H1 (cell line): ENCODE results near the gene MT1H. TPM values are rescaled to one million over a fixed set of nuclear protein-coding genes. Genes with fewer than 3 reads are reported as not detected.

Experiments
- CTCF ChIA-PET: fragments of 300-600 bp; sonication (Branson Sonifier 250); formaldehyde crosslinking; loops from one replicate; lab custom pipeline; 2021; ENCODE audit not compliant: partially characterized antibody; lab: Charles Lee
- POLR2A ChIA-PET: fragments of 300-600 bp; sonication (Branson Sonifier 250); formaldehyde crosslinking; loops from one replicate; lab custom pipeline; 2021; ENCODE audit warnings: inconsistent platforms; ENCODE audit not compliant: partially characterized antibody; lab: Charles Lee
- DNase-seq, 2 experiments: peaks; one replicate each; pipeline versions ENCODE4 v3.0.0 to v3.0.0-alpha.2; 2010 to 2022; ENCODE audit warnings: low spot score in 2 of 2, low read depth in 1 of 2, mixed read lengths in 1 of 2
- FAIRE-seq: peaks from 2 replicates; lab custom pipeline; 2011; peaks lifted over from hg19 to GRCh38; lab: Jason Lieb, UNC
- H2AFZ ChIP-seq: 2 replicates; pipeline ENCODE4 v1.8.1; 2012; ENCODE audit warnings: low read length, inconsistent platforms
- H2AK5ac ChIP-seq: 2 replicates; pipeline ENCODE4 v1.6.1; 2013; ENCODE audit warnings: low read depth, low read length
- H2BK120ac ChIP-seq: replicated peaks from 2 replicates; pipeline ENCODE3; 2013; ENCODE audit warnings: low read depth, low read length, inconsistent platforms
- H2BK12ac ChIP-seq: 2 replicates; pipeline ENCODE4 v1.6.1; 2013; ENCODE audit warnings: low read depth, low read length
- H2BK15ac ChIP-seq: 2 replicates; pipeline ENCODE4 v1.6.1; 2013; ENCODE audit warnings: low read length
- H2BK20ac ChIP-seq: 2 replicates; pipeline ENCODE4 v1.6.1; 2013; ENCODE audit warnings: low read length
- H2BK5ac ChIP-seq: 2 replicates; pipeline ENCODE4 v1.6.1; 2013; ENCODE audit warnings: low read depth, low read length
- H3K14ac ChIP-seq: 2 replicates; pipeline ENCODE4 v1.6.1; 2013; ENCODE audit warnings: inconsistent platforms; ENCODE audit not compliant: insufficient read length
- H3K18ac ChIP-seq: 2 replicates; pipeline ENCODE4 v1.6.1; 2013; ENCODE audit warnings: low read length; ENCODE audit errors: extremely low read depth
- H3K23ac ChIP-seq: 2 replicates; pipeline ENCODE4 v1.6.1; 2013; ENCODE audit warnings: inconsistent platforms; ENCODE audit not compliant: insufficient read length
- H3K23me2 ChIP-seq: 2 replicates; pipeline ENCODE4 v1.6.1; 2013; ENCODE audit warnings: low read depth, low read length
- H3K27ac ChIP-seq: 2 replicates; pipeline ENCODE4 v1.6.1; 2011; ENCODE audit warnings: low read depth, low read length, inconsistent platforms
- H3K27me3 ChIP-seq, 4 experiments: replicated peaks in 1 of 4; 1 replicate in 1 of 4; 2 replicates in 3 of 4; pipeline versions ENCODE4 v1.6.1 to v1.8.1; 2011 to 2013; ENCODE audit warnings: low read length in 3 of 4, mild to moderate bottlenecking in 3 of 4, inconsistent platforms in 2 of 4, mixed read lengths in 2 of 4, moderate library complexity in 1 of 4; ENCODE audit not compliant: control insufficient read depth in 3 of 4, insufficient read depth in 3 of 4; ENCODE audit errors: extremely low read depth in 1 of 4
- H3K36me3 ChIP-seq, 4 experiments: 2 replicates each; pipeline versions ENCODE4 v1.6.1 to v1.8.1; 2011 to 2013; ENCODE audit warnings: mild to moderate bottlenecking in 4 of 4, low read length in 3 of 4, moderate library complexity in 2 of 4, control low read depth in 1 of 4, inconsistent platforms in 1 of 4; ENCODE audit not compliant: insufficient read depth in 4 of 4, control insufficient read depth in 2 of 4
- H3K4ac ChIP-seq: replicated peaks from 2 replicates; pipeline ENCODE3; 2013; ENCODE audit warnings: low read length, low read depth, mixed read lengths, inconsistent platforms; ENCODE audit not compliant: insufficient read length
- H3K4me1 ChIP-seq, 4 experiments: replicated peaks in 1 of 4; 1 replicate in 1 of 4; 2 replicates in 3 of 4; pipeline versions ENCODE4 v1.6.1 to v1.8.1; 2011 to 2013; ENCODE audit warnings: low read length in 3 of 4, inconsistent platforms in 2 of 4, mixed read lengths in 1 of 4; ENCODE audit not compliant: insufficient read depth in 4 of 4, control insufficient read depth in 3 of 4
- H3K4me2 ChIP-seq, 2 experiments: 2 replicates each; pipeline versions ENCODE4 v1.6.1 to v1.8.1; 2011 to 2013; ENCODE audit warnings: low read depth in 2 of 2, low read length in 2 of 2, control low read depth in 1 of 2, inconsistent platforms in 1 of 2, mild to moderate bottlenecking in 1 of 2; ENCODE audit not compliant: insufficient read depth in 1 of 2
- H3K4me3 ChIP-seq, 4 experiments: fragments of 200-600, 300-600 bp in 1 of 4; sonication (generic), shearing (Covaris generic), sonication (Bioruptor Twin) in 1 of 4; 2 replicates each; pipeline versions ENCODE4 v1.5.1 to v1.8.1; 2011 to 2016; ENCODE audit warnings: low read length in 4 of 4, low read depth in 3 of 4, control low read depth in 2 of 4, inconsistent platforms in 2 of 4, mild to moderate bottlenecking in 2 of 4, mixed read lengths in 1 of 4, moderate library complexity in 1 of 4; ENCODE audit not compliant: insufficient read depth in 2 of 4; ENCODE audit errors: extremely low read depth in 1 of 4
- H3K56ac ChIP-seq: replicated peaks from 2 replicates; pipeline ENCODE3; 2013; ENCODE audit warnings: low read depth, mild to moderate bottlenecking, mixed read lengths, low read length, inconsistent platforms; ENCODE audit not compliant: insufficient read length
- H3K79me1 ChIP-seq: 2 replicates; pipeline ENCODE4 v1.6.1; 2013; ENCODE audit warnings: low read depth, low read length, control low read depth
- H3K79me2 ChIP-seq, 2 experiments: 2 replicates each; pipeline versions ENCODE4 v1.6.1 to v1.8.1; 2012 to 2013; ENCODE audit warnings: low read length in 2 of 2, mild to moderate bottlenecking in 2 of 2, inconsistent platforms in 1 of 2; ENCODE audit not compliant: insufficient read depth in 2 of 2, control insufficient read depth in 1 of 2
- H3K9ac ChIP-seq, 4 experiments: replicated peaks in 1 of 4; 1 replicate in 1 of 4; 2 replicates in 3 of 4; pipeline versions ENCODE4 v1.6.1 to v1.8.1; 2011 to 2013; ENCODE audit warnings: low read depth in 3 of 4, low read length in 3 of 4, control low read depth in 2 of 4, mild to moderate bottlenecking in 2 of 4, moderate library complexity in 2 of 4, inconsistent platforms in 1 of 4; ENCODE audit errors: extremely low read depth in 1 of 4
- H3K9me3 ChIP-seq, 2 experiments: 2 replicates each; pipeline versions ENCODE4 v1.6.1 to v1.8.1; 2012 to 2013; ENCODE audit warnings: mild to moderate bottlenecking in 2 of 2, moderate library complexity in 2 of 2, control low read depth in 1 of 2, inconsistent platforms in 1 of 2, low read depth in 1 of 2, low read length in 1 of 2, mixed read lengths in 1 of 2; ENCODE audit not compliant: insufficient read depth in 2 of 2
- H4K20me1 ChIP-seq, 2 experiments: replicated peaks in 1 of 2; 2 replicates each; pipeline versions ENCODE3 to v1.8.1; 2011 to 2013; ENCODE audit warnings: inconsistent platforms in 2 of 2, low read length in 2 of 2, mild to moderate bottlenecking in 1 of 2; ENCODE audit not compliant: insufficient read depth in 2 of 2, control insufficient read depth in 1 of 2
- H4K5ac ChIP-seq: 2 replicates; pipeline ENCODE4 v1.6.1; 2013; ENCODE audit warnings: low read length, low read depth, mixed read lengths, inconsistent platforms; ENCODE audit not compliant: insufficient read length
- H4K8ac ChIP-seq: 2 replicates; pipeline ENCODE4 v1.8.0; 2013; ENCODE audit warnings: mild to moderate bottlenecking, moderate library complexity, low read length, inconsistent platforms; ENCODE audit not compliant: insufficient read depth; ENCODE audit errors: extremely low read depth
- H4K91ac ChIP-seq: replicated peaks from 2 replicates; pipeline ENCODE3; 2013; ENCODE audit warnings: low read length, mixed read lengths, inconsistent platforms; ENCODE audit not compliant: insufficient read length
- CHD1 ChIP-seq: IDR thresholded peaks from 2 replicates; pipeline ENCODE4 v1.6.1; 2012; ENCODE audit warnings: low read depth, low read length, improper control_type of control experiment
- EP300 ChIP-seq, 2 experiments: IDR thresholded peaks; 1 replicate in 1 of 2; 2 replicates in 1 of 2; pipeline ENCODE4 v1.6.1; 2011 to 2012; ENCODE audit warnings: low read depth in 2 of 2, low read length in 2 of 2, mild to moderate bottlenecking in 2 of 2, borderline replicate concordance in 1 of 2, inconsistent platforms in 1 of 2, moderate library complexity in 1 of 2
- JUN ChIP-seq: IDR thresholded peaks from 2 replicates; pipeline ENCODE4 v1.6.1; 2011; ENCODE audit warnings: low read depth, mild to moderate bottlenecking, improper control_type of control experiment, low read length
- RAD21 ChIP-seq, 2 experiments: IDR thresholded peaks in 1 of 2; conservative IDR thresholded peaks in 1 of 2; 2 replicates each; pipeline ENCODE4 v1.6.1; 2011; ENCODE audit warnings: low read depth in 2 of 2, low read length in 2 of 2, improper control_type of control experiment in 1 of 2, inconsistent platforms in 1 of 2, mild to moderate bottlenecking in 1 of 2, moderate library complexity in 1 of 2
- RFX5 ChIP-seq: IDR thresholded peaks from 2 replicates; pipeline ENCODE4 v1.6.1; 2011; ENCODE audit warnings: low read depth, low read length, improper control_type of control experiment, borderline replicate concordance
- TAF7 ChIP-seq: optimal IDR thresholded peaks from 2 replicates; pipeline ENCODE3; 2011; ENCODE audit warnings: low read depth, mild to moderate bottlenecking, inconsistent platforms, low read length, moderate library complexity, borderline replicate concordance
- WGBS, 2 experiments: shearing (Covaris generic) in 1 of 2; methylation state at CpG; one replicate each; pipeline versions ENCODE4 v1.1.6 to v1.1.7; 2013 to 2015; ENCODE audit warnings: low lambda C conversion rate in 2 of 2, mixed read lengths in 2 of 2, inconsistent platforms in 1 of 2, low coverage in 1 of 2, missing lambda C conversion rate in 1 of 2; ENCODE audit not compliant: insufficient replicate concordance in 2 of 2, insufficient coverage in 1 of 2, insufficient read length in 1 of 2; ENCODE audit errors: extremely low coverage in 1 of 2, missing lambda C conversion rate in 1 of 2; 5-methylcytosine and 5-hydroxymethylcytosine counted together
- polyA plus RNA-seq, 7 experiments: library from polyadenylated mRNA; depleted of rRNA in 3 of 7; stranded (reverse) in 5 of 7; unstranded in 2 of 7; fragments of >200 nt in 5 of 7; fragments of 200-250 nt in 2 of 7; gene quantifications; 1 replicate in 5 of 7; 2 replicates in 1 of 7; 4 replicates in 1 of 7; pipeline versions ENCODE4 v1.2.1 to v1.2.3, GENCODE V29; 2011 to 2013; ENCODE audit warnings: missing spikeins in 2 of 7, mixed read lengths in 2 of 7
- total RNA-seq: library from RNA; stranded (reverse); fragmentation: NEBNext Ultra II Directional; extraction: Animal tissue kit (Norgen Biotek cat#: 25700); gene quantifications from 2 replicates; pipeline ENCODE4 v1.2.1, GENCODE V29; 2021

MT1H gene
- total and polyA plus RNA-seq, 2 of the 8 experiments (the other 6 are each of a cell fraction or from before 2014, with no cell fraction given), result 11.9 to 95.7 TPM

GRCh38 chr16:56686758-56687157 is 17.1 kb downstream of the MT1H start:
- 87% methylated on average over 7 of the region's 7 CpGs; no CpG with 5 or more reads in 1 of the 2 experiments for WGBS, 2 experiments
- H3K18ac ChIP-seq, result no peak overlapping the region
- H4K20me1 ChIP-seq, result peaks cover 0 to under 1% of the 10 kb centered on the region in 2 experiments
- no peak overlapping the region for H2BK12ac ChIP-seq
- H2AFZ ChIP-seq, result no peak overlapping the region
- DNase-seq (no peak), FAIRE-seq (no peak)
- peaks cover 0 to 15% (median 8%) of the 10 kb centered on the region in 4 experiments; a peak in 6 of 7 replicates for H3K4me1 ChIP-seq
- no peak overlapping the region for H2BK5ac ChIP-seq
- peaks cover 0 to 3% (median 0%) of the 10 kb centered on the region in 4 experiments; a peak in 1 of 8 replicates for H3K36me3 ChIP-seq
- ChIA-PET CTCF (interaction anchor here (0.8 kb wide), 2 partner anchors 14 to 15 kb away, joined by 3 to 5 read pairs; no protein-coding TSS in a partner anchor), POLR2A (interaction anchor here (0.8 to 12.9 kb wide), 3 partner anchors 11 to 55 kb away, joined by 3 to 205 read pairs (median 5); partner anchors contain the start of genes MT1G and MT1H)
- no peak overlapping the region for H3K27ac ChIP-seq
- no peak overlapping the region for H4K5ac ChIP-seq
- H3K14ac ChIP-seq, result no peak overlapping the region
- H3K23me2 ChIP-seq, result peaks cover 10% of the 10 kb centered on the region
- H4K8ac ChIP-seq, result no peak overlapping the region
- no peak overlapping the region for H2BK15ac ChIP-seq
- H3K9me3 ChIP-seq, result no peaks in the 10 kb centered on the region
- no peak overlapping the region for H3K4me2 ChIP-seq
- TF ChIP-seq JUN (no peak), TAF7 (no peak), EP300 (IDR thresholded peaks at IDR 0.05; ENCODE audit: borderline replicate concordance in 1 of 2, low read depth in 2 of 2, low read length in 2 of 2) (no peak), RFX5 (no peak), RAD21 (IDR thresholded peaks at IDR 0.05 in 1 of 2, conservative IDR thresholded peaks at IDR 0.05 in 1 of 2; ENCODE audit: low read depth in 2 of 2, low read length in 2 of 2) (no peak), CHD1 (no peak)
- no peak overlapping the region for H4K91ac ChIP-seq
- no peak overlapping the region for H3K56ac ChIP-seq
- no peaks in the 10 kb centered on the region for H3K79me2 ChIP-seq
- H3K27me3 ChIP-seq, result peaks cover 0 to 21% (median 16%) of the 10 kb centered on the region in 4 experiments; a peak in 5 of 7 replicates
- H3K4ac ChIP-seq, result no peak overlapping the region
- H2AK5ac ChIP-seq, result no peak overlapping the region
- no peak overlapping the region for H3K23ac ChIP-seq
- H3K4me3 ChIP-seq, result no peak overlapping the region
- H2BK20ac ChIP-seq, result no peak overlapping the region
- no peak overlapping the region for H3K9ac ChIP-seq
- H3K79me1 ChIP-seq, result no peaks in the 10 kb centered on the region; the same call in 1 of the 2 replicates
- H2BK120ac ChIP-seq, result no peak overlapping the region
